K562 (cell line): ENCODE results near the gene DIPK2A. TPM values are rescaled to one million over a fixed set of nuclear protein-coding genes. Genes with fewer than 3 reads are reported as not detected.

Experiments
- ATAC-seq: fragments of 200-7000 bp; cut with Tn5 transposase; 3 replicates; pipeline ENCODE4 v1.9.1; 2020; ENCODE audit warnings: moderate library complexity
- BruUV-seq: library from RNA; stranded (reverse); fragments of 400-500 nt; replicated peaks from 2 replicates; lab custom pipeline; 2021; lab: Mats Ljungman, UMichigan
- CTCF ChIA-PET: fragments of 300-600 bp; formaldehyde crosslinking; extraction: SDS; loops from one replicate; lab custom pipeline; 2021; ENCODE audit warnings: low intra/inter-chr PET ratio; lab: Yijun Ruan, JAX
- POLR2A ChIA-PET: fragments of 300-600, 350-650 bp; sonication (Branson Sonifier 250); formaldehyde crosslinking; extraction: SDS; loops from one replicate; lab custom pipeline; 2021; ENCODE audit warnings: antibody characterized with exemption, inconsistent platforms; lab: Yijun Ruan, JAX
- DNase-seq, 4 experiments: peaks; one replicate each; pipeline versions ENCODE4 v3.0.0 to v3.0.0-alpha.2; 2011 to 2018; ENCODE audit warnings: low spot score in 3 of 4, mixed read lengths in 3 of 4; ENCODE audit errors: extremely low read depth in 1 of 4
- FAIRE-seq: peaks from 2 replicates; lab custom pipeline; 2011; peaks lifted over from hg19 to GRCh38; lab: Jason Lieb, UNC
- H2AFZ ChIP-seq: 2 replicates; pipeline ENCODE4 v1.6.0; 2011; ENCODE audit warnings: low read depth, low read length, control low read depth, inconsistent platforms
- H3K27ac ChIP-seq: fragments of 200-600 bp; 3 replicates; pipeline ENCODE4 v1.8.0; 2011; ENCODE audit warnings: low read depth, mild to moderate bottlenecking, control low read depth, inconsistent platforms, low read length, moderate library complexity, mixed read lengths; ENCODE audit errors: extremely low read depth
- H3K27me3 ChIP-seq, 2 experiments: fragments of 300-600 bp in 1 of 2; 2 replicates in 1 of 2; 3 replicates in 1 of 2; pipeline versions ENCODE4 v1.6.0 to v1.8.0; 2011; ENCODE audit warnings: inconsistent platforms in 2 of 2, low read length in 2 of 2, mild to moderate bottlenecking in 1 of 2, mixed read lengths in 1 of 2, moderate library complexity in 1 of 2; ENCODE audit not compliant: control insufficient read depth in 2 of 2, insufficient read depth in 2 of 2
- H3K36me3 ChIP-seq: fragments of 300-600 bp; 3 replicates; pipeline ENCODE4 v1.8.0; 2011; ENCODE audit warnings: mild to moderate bottlenecking, low read length, inconsistent platforms; ENCODE audit not compliant: control insufficient read depth, insufficient read depth
- H3K4me1 ChIP-seq, 2 experiments: fragments of 200-600 bp in 1 of 2; replicated peaks in 1 of 2; 2 replicates in 1 of 2; 3 replicates in 1 of 2; pipeline versions ENCODE4 v1.5.1 to v1.8.0; 2011; ENCODE audit warnings: inconsistent platforms in 2 of 2, low read length in 2 of 2, mild to moderate bottlenecking in 1 of 2, mixed read lengths in 1 of 2, moderate library complexity in 1 of 2; ENCODE audit not compliant: control insufficient read depth in 2 of 2, insufficient read depth in 2 of 2
- H3K4me2 ChIP-seq: 2 replicates; pipeline ENCODE4 v1.6.1; 2011; ENCODE audit warnings: low read length, control low read depth, inconsistent platforms, mixed read lengths; ENCODE audit not compliant: insufficient read depth
- H3K4me3 ChIP-seq: fragments of 200-600 bp; sonication (generic), shearing (Covaris generic); 2 replicates; pipeline ENCODE4 v1.5.1; 2016; ENCODE audit warnings: control low read depth, inconsistent platforms
- H3K79me2 ChIP-seq: fragments of 200-600 bp; 3 replicates; pipeline ENCODE4 v1.8.0; 2011; ENCODE audit warnings: low read length, inconsistent platforms; ENCODE audit not compliant: control insufficient read depth, insufficient read depth
- H3K9ac ChIP-seq, 2 experiments: 2 replicates each; pipeline versions ENCODE4 v1.6.0 to v1.6.1; 2011; ENCODE audit warnings: low read depth in 2 of 2, low read length in 2 of 2, control low read depth in 1 of 2, inconsistent platforms in 1 of 2, mild to moderate bottlenecking in 1 of 2, mixed read lengths in 1 of 2; ENCODE audit not compliant: insufficient read depth in 1 of 2
- H3K9me1 ChIP-seq: one replicate; pipeline ENCODE4 v1.6.0; 2011; ENCODE audit warnings: inconsistent platforms, mild to moderate bottlenecking, low read length, moderate library complexity; ENCODE audit not compliant: control insufficient read depth, insufficient read depth
- H3K9me3 ChIP-seq: replicated peaks from 2 replicates; pipeline ENCODE4 v1.5.1; 2011; ENCODE audit warnings: low read depth, low read length, inconsistent platforms; ENCODE audit not compliant: control insufficient read depth, insufficient read depth
- H4K20me1 ChIP-seq: replicated peaks from 2 replicates; pipeline ENCODE4 v1.6.1; 2011; ENCODE audit warnings: low read length, inconsistent platforms, mixed read lengths; ENCODE audit not compliant: control insufficient read depth, insufficient read depth
- ELF1 ChIP-seq: fragments of 200-800 bp; sonication (Bioruptor generic); IDR thresholded peaks from 2 replicates; pipeline ENCODE4 v1.6.1; 2016; ENCODE audit warnings: missing genetic modification characterization, missing compliant biosample characterization
- HNRNPL ChIP-seq: fragments of 200-400 bp; formaldehyde crosslinking; IDR thresholded peaks from 2 replicates; pipeline ENCODE4 v1.6.1; 2017; ENCODE audit warnings: low read depth, mild to moderate bottlenecking, low read length
- PHF8 ChIP-seq: fragments of 200-600 bp; sonication (generic); IDR thresholded peaks from 2 replicates; pipeline ENCODE4 v1.6.1; 2012; ENCODE audit warnings: mixed run types, mild to moderate bottlenecking, inconsistent platforms, low read length, moderate library complexity, borderline replicate concordance
- POLR2AphosphoS2 ChIP-seq: IDR thresholded peaks from 2 replicates; pipeline ENCODE4 v1.6.1; 2012; ENCODE audit warnings: low read length, improper control_type of control experiment
- RAD51 ChIP-seq: fragments of 450-650 bp; IDR thresholded peaks from 2 replicates; pipeline ENCODE4 v1.7.1; 2016; ENCODE audit warnings: low read depth, mild to moderate bottlenecking, borderline replicate concordance
- RBM39 ChIP-seq: fragments of 200-400 bp; formaldehyde crosslinking; optimal IDR thresholded peaks from 2 replicates; pipeline ENCODE3; 2018; ENCODE audit warnings: low read depth, low read length
- SPI1 ChIP-seq: IDR thresholded peaks from 2 replicates; pipeline ENCODE4 v1.6.1; 2011; ENCODE audit warnings: low read depth, low read length, control low read depth, borderline replicate concordance
- ZBTB1 ChIP-seq: sonication (generic); formaldehyde crosslinking; IDR thresholded peaks from 2 replicates; pipeline ENCODE4 v1.8.1; 2023; ENCODE audit warnings: missing genetic modification reagents, low read depth, mild to moderate bottlenecking, borderline replicate concordance
- ZNF124 ChIP-seq: sonication (generic); formaldehyde crosslinking; IDR thresholded peaks from 2 replicates; pipeline ENCODE4 v1.8.1; 2022; ENCODE audit warnings: missing genetic modification reagents
- ZNF212 ChIP-seq: fragments of 450-650 bp; formaldehyde crosslinking; IDR thresholded peaks from 2 replicates; pipeline ENCODE4 v1.4.0; 2020; ENCODE audit warnings: mild to moderate bottlenecking
- ZNF431 ChIP-seq: sonication (generic); formaldehyde crosslinking; IDR thresholded peaks from 2 replicates; pipeline ENCODE4 v1.8.0; 2022; ENCODE audit warnings: mild to moderate bottlenecking, missing genetic modification reagents
- ZNF644 ChIP-seq: fragments of 200-800 bp; sonication (Bioruptor generic); IDR thresholded peaks from 2 replicates; pipeline ENCODE4 v1.6.1; 2016; ENCODE audit warnings: low read depth, missing genetic modification characterization, missing compliant biosample characterization
- ZNF785 ChIP-seq: fragments of 250-450 bp; sonication (Bioruptor Pico); IDR thresholded peaks from 2 replicates; pipeline ENCODE4 v1.4.0; 2020; ENCODE audit warnings: mild to moderate bottlenecking
- whole genome bisulfite sequencing: fragments of 100-300 bp; shearing (Covaris generic); methylation state at CpG from one replicate; pipeline ENCODE4 v1.1.6; 2016; ENCODE audit warnings: low coverage, mixed read lengths; ENCODE audit not compliant: insufficient coverage; ENCODE audit errors: missing lambda C conversion rate; 5-methylcytosine and 5-hydroxymethylcytosine counted together
- in situ Hi-C: fragments of 300-500 bp; cut with MboI; formaldehyde crosslinking; loops from 4 replicates; pipeline ENCODE4 v1.15.0; 2018; ENCODE audit warnings: inconsistent platforms, mixed read lengths
- intact Hi-C: fragments of 100-400 bp; cut with micrococcal nuclease; formaldehyde crosslinking; loops from 2 replicates; pipeline ENCODE4 v1.14.2; 2022
- polyA plus RNA-seq, 8 experiments: library from polyadenylated mRNA; depleted of rRNA in 4 of 8; stranded (reverse) in 5 of 8; unstranded in 3 of 8; fragments of >200 nt; fragmentation: Nextera tagmentation in 2 of 8; fragmentation: Illumina TruSeq in 1 of 8; extraction: Ambion mirVana in 2 of 8; extraction: Trizol in 1 of 8; gene quantifications; 2 replicates each; pipeline versions ENCODE4 v1.2.1 to v1.2.3, GENCODE V29; 2011 to 2014; ENCODE audit warnings: inconsistent platforms in 1 of 8, missing spikeins in 1 of 8
- total RNA-seq, 7 experiments: library from RNA; depleted of rRNA in 6 of 7; stranded (reverse); fragments of >200 nt in 6 of 7; fragmentation: Illumina TruSeq in 2 of 7; extraction: Trizol in 2 of 7; gene quantifications; 2 replicates each; pipeline versions ENCODE4 v1.2.1 to v1.2.3, GENCODE V29; 2011 to 2021; ENCODE audit warnings: low replicate concordance in 1 of 7
- TF ChIP-seq, protein P1 (sequence below): fragments of 450-650 bp; IDR thresholded peaks from 2 replicates; pipeline ENCODE4 v1.6.1; 2016; ENCODE audit warnings: missing biosample characterization, missing genetic modification characterization
- TF ChIP-seq, protein P2 (sequence below): conservative IDR thresholded peaks from 2 replicates; pipeline ENCODE4 v1.6.1; 2011; ENCODE audit warnings: low read depth, mild to moderate bottlenecking, low read length; ENCODE audit not compliant: control insufficient read depth
- TF ChIP-seq, protein P3 (sequence below), 2 experiments: IDR thresholded peaks; 2 replicates each; pipeline ENCODE4 v1.6.1; 2012; ENCODE audit warnings: improper control_type of control experiment in 2 of 2, low read depth in 2 of 2, low read length in 2 of 2, borderline replicate concordance in 1 of 2
- TF ChIP-seq, protein P4 (sequence below), 2 experiments: IDR thresholded peaks; 2 replicates each; pipeline ENCODE4 v1.6.1; 2011; ENCODE audit warnings: borderline replicate concordance in 1 of 2, control low read depth in 1 of 2, low read depth in 1 of 2, low read length in 1 of 2, mild to moderate bottlenecking in 1 of 2, mixed read lengths in 1 of 2, moderate library complexity in 1 of 2; ENCODE audit not compliant: insufficient read depth in 1 of 2, insufficient read length in 1 of 2, poor library complexity in 1 of 2, severe bottlenecking in 1 of 2; ENCODE audit errors: extremely low read depth in 1 of 2

DIPK2A gene
- total and polyA plus RNA-seq, 9 of the 15 experiments (the other 6 are each of a cell fraction or from before 2014, with no cell fraction given): 3.3 to 15.7 (median 7.8) TPM

DNA sequence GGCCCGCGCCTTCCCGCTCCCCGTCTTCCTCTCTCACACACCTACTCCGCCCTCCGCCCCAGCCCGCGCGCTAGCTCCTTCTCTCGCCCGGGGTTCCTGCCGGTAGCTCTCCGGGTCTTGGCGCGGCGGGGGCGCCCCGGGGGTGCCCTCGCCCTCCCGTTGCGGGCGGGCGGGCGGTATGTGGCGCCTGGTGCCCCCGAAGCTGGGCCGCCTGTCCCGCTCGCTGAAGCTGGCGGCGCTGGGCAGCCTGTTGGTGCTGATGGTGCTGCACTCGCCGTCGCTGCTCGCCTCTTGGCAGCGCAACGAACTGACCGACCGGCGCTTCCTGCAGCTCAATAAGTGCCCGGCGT lies 507 bp downstream of the DIPK2A start:
- Histone ChIP-seq H3K27me3 (no peaks in the 10 kb centered on the region), H4K20me1 (no peaks in the 10 kb centered on the region), H3K4me2 (peak overlapping the region; percentile 83), H3K9me3 (no peaks in the 10 kb centered on the region), H3K4me1 (peaks cover 0 to 19% of the 10 kb centered on the region in 2 experiments; a peak in 3 of 5 replicates), H3K79me2 (peaks cover 48% of the 10 kb centered on the region), H3K9ac (peak overlapping the region; percentile 86 to 99), H2AFZ (peak overlapping the region; percentile 98), H3K9me1 (no peaks in the 10 kb centered on the region), H3K36me3 (no peaks in the 10 kb centered on the region), H3K27ac (peak overlapping the region; percentile 97), H3K4me3 (peak overlapping the region; percentile 77)
- FAIRE-seq: no peak
- peak; percentile 9 for ATAC-seq
- CTCF ChIA-PET: no interaction called here
- under 1% methylated on average over 20 of the region's 42 CpGs for WGBS
- in situ Hi-C loops (no loop called here), intact Hi-C loops (loop anchor here (5.0 to 10.0 kb wide), 2 partner anchors 140 to 313 kb away; no protein-coding TSS in a partner anchor)
- BruUV-seq: no TSS peak
- DNase-seq: no peak
- POLR2A ChIA-PET: interaction anchor here (0.5 to 1.8 kb wide), 16 partner anchors 9 to 377 kb away, joined by 3 to 8 read pairs (median 3); no protein-coding TSS in a partner anchor
- TF ChIP-seq ZNF431 (CRISPR knock-in tag) (no peak), ZNF212 (CRISPR knock-in tag) (no peak), HNRNPL (peak; percentile 85), RAD51 (no peak), ZNF644 (0 out of 2 replicates have a peak, but pooled peaks have one; percentile 25), ZNF124 (CRISPR knock-in tag) (no peak), PHF8 (peak; percentile 7; the same call in 1 of the 2 replicates), ZBTB1 (CRISPR knock-in tag) (no peak), ZNF785 (CRISPR knock-in tag) (no peak), RBM39 (no peak), ELF1 (tag) (peak; percentile 49; the same call in 1 of the 2 replicates), SPI1 (0 out of 2 replicates have a peak, but pooled peaks have one; percentile 6), POLR2AphosphoS2 (no peak)
- TF ChIP-seq, protein P1, sequence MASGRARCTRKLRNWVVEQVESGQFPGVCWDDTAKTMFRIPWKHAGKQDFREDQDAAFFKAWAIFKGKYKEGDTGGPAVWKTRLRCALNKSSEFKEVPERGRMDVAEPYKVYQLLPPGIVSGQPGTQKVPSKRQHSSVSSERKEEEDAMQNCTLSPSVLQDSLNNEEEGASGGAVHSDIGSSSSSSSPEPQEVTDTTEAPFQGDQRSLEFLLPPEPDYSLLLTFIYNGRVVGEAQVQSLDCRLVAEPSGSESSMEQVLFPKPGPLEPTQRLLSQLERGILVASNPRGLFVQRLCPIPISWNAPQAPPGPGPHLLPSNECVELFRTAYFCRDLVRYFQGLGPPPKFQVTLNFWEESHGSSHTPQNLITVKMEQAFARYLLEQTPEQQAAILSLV (tag): no peak
- TF ChIP-seq, protein P2, sequence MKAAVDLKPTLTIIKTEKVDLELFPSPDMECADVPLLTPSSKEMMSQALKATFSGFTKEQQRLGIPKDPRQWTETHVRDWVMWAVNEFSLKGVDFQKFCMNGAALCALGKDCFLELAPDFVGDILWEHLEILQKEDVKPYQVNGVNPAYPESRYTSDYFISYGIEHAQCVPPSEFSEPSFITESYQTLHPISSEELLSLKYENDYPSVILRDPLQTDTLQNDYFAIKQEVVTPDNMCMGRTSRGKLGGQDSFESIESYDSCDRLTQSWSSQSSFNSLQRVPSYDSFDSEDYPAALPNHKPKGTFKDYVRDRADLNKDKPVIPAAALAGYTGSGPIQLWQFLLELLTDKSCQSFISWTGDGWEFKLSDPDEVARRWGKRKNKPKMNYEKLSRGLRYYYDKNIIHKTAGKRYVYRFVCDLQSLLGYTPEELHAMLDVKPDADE: 0 out of 2 replicates have a peak, but pooled peaks have one; percentile 54
- TF ChIP-seq, protein P3, sequence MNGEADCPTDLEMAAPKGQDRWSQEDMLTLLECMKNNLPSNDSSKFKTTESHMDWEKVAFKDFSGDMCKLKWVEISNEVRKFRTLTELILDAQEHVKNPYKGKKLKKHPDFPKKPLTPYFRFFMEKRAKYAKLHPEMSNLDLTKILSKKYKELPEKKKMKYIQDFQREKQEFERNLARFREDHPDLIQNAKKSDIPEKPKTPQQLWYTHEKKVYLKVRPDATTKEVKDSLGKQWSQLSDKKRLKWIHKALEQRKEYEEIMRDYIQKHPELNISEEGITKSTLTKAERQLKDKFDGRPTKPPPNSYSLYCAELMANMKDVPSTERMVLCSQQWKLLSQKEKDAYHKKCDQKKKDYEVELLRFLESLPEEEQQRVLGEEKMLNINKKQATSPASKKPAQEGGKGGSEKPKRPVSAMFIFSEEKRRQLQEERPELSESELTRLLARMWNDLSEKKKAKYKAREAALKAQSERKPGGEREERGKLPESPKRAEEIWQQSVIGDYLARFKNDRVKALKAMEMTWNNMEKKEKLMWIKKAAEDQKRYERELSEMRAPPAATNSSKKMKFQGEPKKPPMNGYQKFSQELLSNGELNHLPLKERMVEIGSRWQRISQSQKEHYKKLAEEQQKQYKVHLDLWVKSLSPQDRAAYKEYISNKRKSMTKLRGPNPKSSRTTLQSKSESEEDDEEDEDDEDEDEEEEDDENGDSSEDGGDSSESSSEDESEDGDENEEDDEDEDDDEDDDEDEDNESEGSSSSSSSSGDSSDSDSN (IDR thresholded peaks at IDR 0.05; ENCODE audit: borderline replicate concordance in 1 of 2, low read depth in 2 of 2, low read length in 2 of 2): no peak
- TF ChIP-seq, protein P4, sequence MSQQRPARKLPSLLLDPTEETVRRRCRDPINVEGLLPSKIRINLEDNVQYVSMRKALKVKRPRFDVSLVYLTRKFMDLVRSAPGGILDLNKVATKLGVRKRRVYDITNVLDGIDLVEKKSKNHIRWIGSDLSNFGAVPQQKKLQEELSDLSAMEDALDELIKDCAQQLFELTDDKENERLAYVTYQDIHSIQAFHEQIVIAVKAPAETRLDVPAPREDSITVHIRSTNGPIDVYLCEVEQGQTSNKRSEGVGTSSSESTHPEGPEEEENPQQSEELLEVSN (IDR thresholded peaks at IDR 0.05; ENCODE audit: borderline replicate concordance in 1 of 2, extremely low read depth in 1 of 2, insufficient read depth in 1 of 2, insufficient read length in 1 of 2, low read depth in 1 of 2, low read length in 1 of 2, poor library complexity in 1 of 2, severe bottlenecking in 1 of 2): peak in 1 of 2 experiments; percentile 73
